WTC11 (cell line): ENCODE data around the gene CLASP1. TPM values are rescaled to one million over a fixed set of nuclear protein-coding genes. Genes with fewer than 3 reads are reported as not detected.

Source experiments
- ATAC-seq: fragments of 200-7000 bp; cut with Tn5 transposase; 2 replicates; pipeline ENCODE4 v1.10.0; 2021; ENCODE audit warnings: mild to moderate bottlenecking, moderate library complexity
- CTCF ChIA-PET: fragments of 300-600 bp; sonication (Branson Sonifier 250); formaldehyde crosslinking; loops from one replicate; lab custom pipeline; 2021; ENCODE audit warnings: antibody characterized with exemption; lab: Charles Lee
- POLR2A ChIA-PET: fragments of 350-600 bp; sonication (Branson Sonifier 250); formaldehyde crosslinking; loops from one replicate; lab custom pipeline; 2021; ENCODE audit warnings: antibody characterized with exemption; lab: Charles Lee
- DNase-seq: peaks from one replicate; pipeline ENCODE4 v3.0.0; 2021; ENCODE audit warnings: low spot score
- H3K27ac Mint-ChIP-seq: 2 replicates; pipeline ENCODE4 v1.8.0; 2021; ENCODE audit warnings: mixed read lengths
- H3K27me3 Mint-ChIP-seq: 2 replicates; pipeline ENCODE4 v1.8.0; 2021; ENCODE audit warnings: low read depth, mild to moderate bottlenecking, moderate library complexity, mixed read lengths
- H3K36me3 Mint-ChIP-seq: 2 replicates; pipeline ENCODE4 v1.8.0; 2021; ENCODE audit warnings: mixed read lengths
- H3K4me1 Mint-ChIP-seq: 2 replicates; pipeline ENCODE4 v1.8.0; 2022; ENCODE audit warnings: mixed read lengths
- H3K4me3 Mint-ChIP-seq: 2 replicates; pipeline ENCODE4 v1.8.0; 2021; ENCODE audit warnings: mild to moderate bottlenecking, moderate library complexity, mixed read lengths
- H3K9me3 Mint-ChIP-seq: 2 replicates; pipeline ENCODE4 v1.8.0; 2021; ENCODE audit warnings: mixed read lengths
- ATF1 ChIP-seq: sonication (generic); formaldehyde crosslinking; IDR thresholded peaks from 2 replicates; pipeline ENCODE4 v1.8.1; 2023; ENCODE audit warnings: mild to moderate bottlenecking, moderate library complexity, missing genetic modification reagents
- CREB1 ChIP-seq: sonication (generic); formaldehyde crosslinking; IDR thresholded peaks from 2 replicates; pipeline ENCODE4 v1.8.0; 2023; ENCODE audit warnings: mild to moderate bottlenecking, missing genetic modification reagents
- ELF4 ChIP-seq: sonication (generic); formaldehyde crosslinking; IDR thresholded peaks from 2 replicates; pipeline ENCODE4 v1.8.1; 2022; ENCODE audit warnings: low read depth, mild to moderate bottlenecking, moderate library complexity, missing genetic modification reagents
- ESRRA ChIP-seq: sonication (generic); formaldehyde crosslinking; IDR thresholded peaks from 2 replicates; pipeline ENCODE4 v1.8.1; 2022; ENCODE audit warnings: mild to moderate bottlenecking, missing genetic modification reagents, borderline replicate concordance
- FOXP1 ChIP-seq: sonication (generic); formaldehyde crosslinking; IDR thresholded peaks from 2 replicates; pipeline ENCODE4 v1.8.0; 2022; ENCODE audit warnings: missing genetic modification reagents, mild to moderate bottlenecking, moderate library complexity, borderline replicate concordance
- GABPB1 ChIP-seq: sonication (generic); formaldehyde crosslinking; IDR thresholded peaks from 2 replicates; pipeline ENCODE4 v1.8.1; 2023; ENCODE audit warnings: mild to moderate bottlenecking, missing genetic modification reagents
- GTF2I ChIP-seq: fragments of 250-450 bp; sonication (Bioruptor Pico); conservative IDR thresholded peaks from 2 replicates; pipeline ENCODE4 v1.4.0; 2021; ENCODE audit warnings: mild to moderate bottlenecking
- HMGA2 ChIP-seq: fragments of 250-450 bp; sonication (Bioruptor Pico); IDR thresholded peaks from 2 replicates; pipeline ENCODE4 v1.4.0; 2021; ENCODE audit warnings: mild to moderate bottlenecking, moderate library complexity
- MYBL2 ChIP-seq: sonication (generic); formaldehyde crosslinking; IDR thresholded peaks from 2 replicates; pipeline ENCODE4 v1.8.1; 2023; ENCODE audit warnings: mild to moderate bottlenecking, moderate library complexity, missing genetic modification reagents
- OVOL2 ChIP-seq: fragments of 250-450 bp; sonication (Bioruptor Pico); IDR thresholded peaks from 2 replicates; pipeline ENCODE4 v1.9.0; 2021; ENCODE audit warnings: mild to moderate bottlenecking, borderline replicate concordance
- RORB ChIP-seq: fragments of 250-450 bp; sonication (Bioruptor Pico); IDR thresholded peaks from 2 replicates; pipeline ENCODE4 v1.9.0; 2021; ENCODE audit warnings: mild to moderate bottlenecking
- SOX15 ChIP-seq: fragments of 250-450 bp; sonication (Bioruptor Pico); IDR thresholded peaks from 2 replicates; pipeline ENCODE4 v1.9.0; 2021; ENCODE audit warnings: mild to moderate bottlenecking
- SP1 ChIP-seq: sonication (generic); formaldehyde crosslinking; conservative IDR thresholded peaks from 2 replicates; pipeline ENCODE4 v1.8.1; 2022; ENCODE audit warnings: missing genetic modification reagents
- ZNF416 ChIP-seq: fragments of 250-450 bp; sonication (Bioruptor Pico); IDR thresholded peaks from 2 replicates; pipeline ENCODE4 v1.9.0; 2021; ENCODE audit warnings: mild to moderate bottlenecking, inconsistent platforms
- ZNF425 ChIP-seq: fragments of 250-450 bp; sonication (Bioruptor Pico); conservative IDR thresholded peaks from 2 replicates; pipeline ENCODE4 v1.9.0; 2021; ENCODE audit warnings: mild to moderate bottlenecking
- ZSCAN18 ChIP-seq: fragments of 250-450 bp; sonication (Bioruptor Pico); IDR thresholded peaks from 2 replicates; pipeline ENCODE4 v2.1.2; 2022; ENCODE audit warnings: mild to moderate bottlenecking, moderate library complexity
- total RNA-seq: library from RNA; stranded (reverse); gene quantifications from 3 replicates; pipeline ENCODE4 v1.2.3, GENCODE V29; 2021
- TF ChIP-seq, protein P1 (sequence below): sonication (generic); formaldehyde crosslinking; IDR thresholded peaks from 2 replicates; pipeline ENCODE4 v1.8.1; 2022; ENCODE audit warnings: low read depth, mild to moderate bottlenecking, moderate library complexity, missing genetic modification reagents, borderline replicate concordance
- TF ChIP-seq, protein P2 (sequence below): sonication (generic); formaldehyde crosslinking; IDR thresholded peaks from 2 replicates; pipeline ENCODE4 v1.8.0; 2023; ENCODE audit warnings: mild to moderate bottlenecking, missing genetic modification reagents
- TF ChIP-seq, protein P3 (sequence below): sonication (generic); formaldehyde crosslinking; IDR thresholded peaks from 2 replicates; pipeline ENCODE4 v1.8.1; 2022; ENCODE audit warnings: mild to moderate bottlenecking, moderate library complexity, missing genetic modification reagents
- TF ChIP-seq, protein P4 (sequence below): sonication (generic); formaldehyde crosslinking; IDR thresholded peaks from 2 replicates; pipeline ENCODE4 v1.8.0; 2023; ENCODE audit warnings: missing genetic modification reagents

Gene CLASP1
- total RNA-seq, 1 experiment from 2014 or later: 50.0 TPM

GRCh38 chr2:121473512-121473911 is 175.8 kb downstream of the CLASP1 start:
- no peak for ATAC-seq
- POLR2A ChIA-PET: no interaction called here
- no peaks in the 10 kb centered on the region for H3K27me3 Mint-ChIP-seq
- CTCF ChIA-PET: no interaction called here
- no peak overlapping the region for H3K4me3 Mint-ChIP-seq
- peaks cover 19% of the 10 kb centered on the region for H3K36me3 Mint-ChIP-seq
- DNase-seq: no peak
- H3K27ac Mint-ChIP-seq: peak overlapping the region; percentile 50
- H3K9me3 Mint-ChIP-seq: no peaks in the 10 kb centered on the region
- TF ChIP-seq ESRRA (CRISPR knock-in tag) (no peak), ZNF416 (CRISPR knock-in tag) (no peak), SP1 (CRISPR knock-in tag) (no peak), ATF1 (CRISPR knock-in tag) (no peak), ELF4 (no peak), ZSCAN18 (CRISPR knock-in tag) (no peak), GABPB1 (CRISPR knock-in tag) (no peak), RORB (CRISPR knock-in tag) (no peak), GTF2I (no peak), FOXP1 (CRISPR knock-in tag) (no peak), OVOL2 (CRISPR knock-in tag) (no peak)
- TF ChIP-seq, protein P1, sequence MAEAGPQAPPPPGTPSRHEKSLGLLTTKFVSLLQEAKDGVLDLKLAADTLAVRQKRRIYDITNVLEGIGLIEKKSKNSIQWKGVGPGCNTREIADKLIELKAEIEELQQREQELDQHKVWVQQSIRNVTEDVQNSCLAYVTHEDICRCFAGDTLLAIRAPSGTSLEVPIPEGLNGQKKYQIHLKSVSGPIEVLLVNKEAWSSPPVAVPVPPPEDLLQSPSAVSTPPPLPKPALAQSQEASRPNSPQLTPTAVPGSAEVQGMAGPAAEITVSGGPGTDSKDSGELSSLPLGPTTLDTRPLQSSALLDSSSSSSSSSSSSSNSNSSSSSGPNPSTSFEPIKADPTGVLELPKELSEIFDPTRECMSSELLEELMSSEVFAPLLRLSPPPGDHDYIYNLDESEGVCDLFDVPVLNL: no peak
- TF ChIP-seq, protein P2, sequence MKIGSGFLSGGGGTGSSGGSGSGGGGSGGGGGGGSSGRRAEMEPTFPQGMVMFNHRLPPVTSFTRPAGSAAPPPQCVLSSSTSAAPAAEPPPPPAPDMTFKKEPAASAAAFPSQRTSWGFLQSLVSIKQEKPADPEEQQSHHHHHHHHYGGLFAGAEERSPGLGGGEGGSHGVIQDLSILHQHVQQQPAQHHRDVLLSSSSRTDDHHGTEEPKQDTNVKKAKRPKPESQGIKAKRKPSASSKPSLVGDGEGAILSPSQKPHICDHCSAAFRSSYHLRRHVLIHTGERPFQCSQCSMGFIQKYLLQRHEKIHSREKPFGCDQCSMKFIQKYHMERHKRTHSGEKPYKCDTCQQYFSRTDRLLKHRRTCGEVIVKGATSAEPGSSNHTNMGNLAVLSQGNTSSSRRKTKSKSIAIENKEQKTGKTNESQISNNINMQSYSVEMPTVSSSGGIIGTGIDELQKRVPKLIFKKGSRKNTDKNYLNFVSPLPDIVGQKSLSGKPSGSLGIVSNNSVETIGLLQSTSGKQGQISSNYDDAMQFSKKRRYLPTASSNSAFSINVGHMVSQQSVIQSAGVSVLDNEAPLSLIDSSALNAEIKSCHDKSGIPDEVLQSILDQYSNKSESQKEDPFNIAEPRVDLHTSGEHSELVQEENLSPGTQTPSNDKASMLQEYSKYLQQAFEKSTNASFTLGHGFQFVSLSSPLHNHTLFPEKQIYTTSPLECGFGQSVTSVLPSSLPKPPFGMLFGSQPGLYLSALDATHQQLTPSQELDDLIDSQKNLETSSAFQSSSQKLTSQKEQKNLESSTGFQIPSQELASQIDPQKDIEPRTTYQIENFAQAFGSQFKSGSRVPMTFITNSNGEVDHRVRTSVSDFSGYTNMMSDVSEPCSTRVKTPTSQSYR (CRISPR knock-in tag): no peak
- H3K4me1 Mint-ChIP-seq: peaks cover 44% of the 10 kb centered on the region

DNA sequence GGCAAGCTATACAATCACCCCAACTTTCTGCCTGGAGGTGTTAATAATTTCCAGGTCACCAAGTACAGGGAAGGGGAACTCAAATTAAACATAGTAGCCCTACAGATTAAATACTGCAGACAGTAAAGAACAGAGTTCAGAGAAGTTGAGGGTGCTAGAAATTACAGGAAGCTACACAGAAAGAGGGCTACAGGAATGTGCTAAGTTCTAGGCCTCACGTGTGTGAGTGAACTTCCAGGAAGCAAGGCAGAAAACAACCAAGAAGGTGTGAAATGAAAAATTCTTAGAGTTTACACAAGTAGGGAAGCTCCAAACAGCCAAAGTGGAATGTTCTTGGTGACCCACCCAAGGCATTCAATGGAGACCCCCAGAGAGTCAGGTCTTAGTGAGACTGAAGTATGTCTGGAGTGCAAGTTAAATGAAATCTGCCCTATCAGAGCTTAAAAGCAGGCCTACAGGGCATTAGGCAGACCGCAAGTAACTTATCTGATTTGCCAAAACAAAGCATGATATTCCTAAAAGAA is 176.7 kb downstream of the CLASP1 start:
- Mint-ChIP-seq H3K4me3 (no peak overlapping the region), H3K4me1 (peaks cover 44% of the 10 kb centered on the region), H3K27ac (peak overlapping the region; percentile 91), H3K36me3 (peaks cover 28% of the 10 kb centered on the region), H3K9me3 (no peaks in the 10 kb centered on the region), H3K27me3 (no peaks in the 10 kb centered on the region)
- ChIA-PET POLR2A (no interaction called here), CTCF (interaction anchor here (0.6 to 1.9 kb wide), 2 partner anchors 8 to 184 kb away, joined by 3 to 13 read pairs; no protein-coding TSS in a partner anchor)
- TF ChIP-seq SOX15 (CRISPR knock-in tag) (no peak), CREB1 (no peak), SP1 (CRISPR knock-in tag) (no peak), ZNF425 (CRISPR knock-in tag) (no peak), HMGA2 (CRISPR knock-in tag) (no peak), MYBL2 (CRISPR knock-in tag) (no peak)
- TF ChIP-seq, protein P3, sequence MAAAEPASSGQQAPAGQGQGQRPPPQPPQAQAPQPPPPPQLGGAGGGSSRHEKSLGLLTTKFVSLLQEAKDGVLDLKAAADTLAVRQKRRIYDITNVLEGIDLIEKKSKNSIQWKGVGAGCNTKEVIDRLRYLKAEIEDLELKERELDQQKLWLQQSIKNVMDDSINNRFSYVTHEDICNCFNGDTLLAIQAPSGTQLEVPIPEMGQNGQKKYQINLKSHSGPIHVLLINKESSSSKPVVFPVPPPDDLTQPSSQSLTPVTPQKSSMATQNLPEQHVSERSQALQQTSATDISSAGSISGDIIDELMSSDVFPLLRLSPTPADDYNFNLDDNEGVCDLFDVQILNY (CRISPR knock-in tag): no peak
- TF ChIP-seq, protein P4, sequence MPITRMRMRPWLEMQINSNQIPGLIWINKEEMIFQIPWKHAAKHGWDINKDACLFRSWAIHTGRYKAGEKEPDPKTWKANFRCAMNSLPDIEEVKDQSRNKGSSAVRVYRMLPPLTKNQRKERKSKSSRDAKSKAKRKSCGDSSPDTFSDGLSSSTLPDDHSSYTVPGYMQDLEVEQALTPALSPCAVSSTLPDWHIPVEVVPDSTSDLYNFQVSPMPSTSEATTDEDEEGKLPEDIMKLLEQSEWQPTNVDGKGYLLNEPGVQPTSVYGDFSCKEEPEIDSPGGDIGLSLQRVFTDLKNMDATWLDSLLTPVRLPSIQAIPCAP (CRISPR knock-in tag): no peak
- no peak for ATAC-seq
- no peak for DNase-seq
